HepG2 (cell line): ENCODE data around the gene PRSS53. TPM values are rescaled to one million over a fixed set of nuclear protein-coding genes. Genes with fewer than 3 reads are reported as not detected.

Experiments
- AKAP8 ChIP-seq: sonication (generic); formaldehyde crosslinking; IDR thresholded peaks from 2 replicates; pipeline ENCODE4 v1.5.1; 2020; ENCODE audit warnings: mild to moderate bottlenecking, missing genetic modification reagents
- CBX1 ChIP-seq: IDR thresholded peaks from one replicate; pipeline ENCODE4 v1.6.1; 2016; ENCODE audit warnings: antibody characterized with exemption, low read depth
- CENPBD1 ChIP-seq: sonication (generic); formaldehyde crosslinking; IDR thresholded peaks from 2 replicates; pipeline ENCODE4 v1.8.0; 2022; ENCODE audit warnings: missing genetic modification reagents, low read depth, mild to moderate bottlenecking, borderline replicate concordance
- GATAD1 ChIP-seq: IDR thresholded peaks from 2 replicates; pipeline ENCODE4 v1.6.1; 2016; ENCODE audit warnings: missing genetic modification reagents, missing compliant biosample characterization
- GMEB2 ChIP-seq: IDR thresholded peaks from 2 replicates; pipeline ENCODE4 v1.6.1; 2016; ENCODE audit warnings: missing biosample characterization, missing genetic modification reagents, low read depth
- ISX ChIP-seq: sonication (generic); formaldehyde crosslinking; conservative IDR thresholded peaks from 2 replicates; pipeline ENCODE4 v1.5.0; 2020; ENCODE audit warnings: missing genetic modification reagents
- MTA3 ChIP-seq: sonication (generic); formaldehyde crosslinking; IDR thresholded peaks from 2 replicates; pipeline ENCODE4 v1.4.0; 2020; ENCODE audit warnings: missing genetic modification reagents
- NCOA2 ChIP-seq: sonication (generic); formaldehyde crosslinking; IDR thresholded peaks from 2 replicates; pipeline ENCODE4 v1.8.0; 2022; ENCODE audit warnings: inconsistent platforms
- RAD21 ChIP-seq: fragments of 450-650 bp; formaldehyde crosslinking; IDR thresholded peaks from 2 replicates; pipeline ENCODE4 v1.5.0; 2020; ENCODE audit warnings: mild to moderate bottlenecking
- RAD51 ChIP-seq: fragments of 450-650 bp; IDR thresholded peaks from 2 replicates; pipeline ENCODE4 v1.6.1; 2016; ENCODE audit warnings: borderline replicate concordance
- SNAPC5 ChIP-seq: sonication (generic); formaldehyde crosslinking; IDR thresholded peaks from 2 replicates; pipeline ENCODE4 v1.8.1; 2023; ENCODE audit warnings: mild to moderate bottlenecking, missing genetic modification reagents, borderline replicate concordance
- ZNF30 ChIP-seq: sonication (generic); formaldehyde crosslinking; IDR thresholded peaks from 2 replicates; pipeline ENCODE4 v1.5.0; 2020; ENCODE audit warnings: mild to moderate bottlenecking, missing genetic modification reagents
- ZNF337 ChIP-seq: sonication (generic); formaldehyde crosslinking; IDR thresholded peaks from 2 replicates; pipeline ENCODE4 v1.5.1; 2020; ENCODE audit warnings: missing genetic modification reagents, low read depth, mild to moderate bottlenecking, borderline replicate concordance
- ZNF510 ChIP-seq: sonication (generic); formaldehyde crosslinking; IDR thresholded peaks from 2 replicates; pipeline ENCODE4 v1.4.0; 2020; ENCODE audit warnings: low read depth, mild to moderate bottlenecking, missing genetic modification reagents
- ZNF710 ChIP-seq: sonication (generic); formaldehyde crosslinking; IDR thresholded peaks from 2 replicates; pipeline ENCODE4 v1.5.0; 2020; ENCODE audit warnings: mild to moderate bottlenecking, missing genetic modification reagents, borderline replicate concordance
- ZNF790 ChIP-seq: sonication (generic); formaldehyde crosslinking; IDR thresholded peaks from 2 replicates; pipeline ENCODE4 v1.8.0; 2022; ENCODE audit warnings: missing genetic modification reagents, mild to moderate bottlenecking, borderline replicate concordance
- polyA plus RNA-seq, 8 experiments: library from polyadenylated mRNA; depleted of rRNA in 3 of 8; stranded (reverse) in 7 of 8; unstranded in 1 of 8; fragments of >200 nt; fragmentation: Illumina TruSeq in 4 of 8; extraction: Trizol in 4 of 8; gene quantifications; 2 replicates each; pipeline versions ENCODE4 v1.2.1 to v1.2.3, GENCODE V29; 2011 to 2016; ENCODE audit warnings: low read depth in 4 of 8, missing spikeins in 1 of 8, mixed read lengths in 1 of 8; ENCODE audit not compliant: insufficient read depth in 1 of 8
- total RNA-seq, 5 experiments: library from RNA; depleted of rRNA; stranded (reverse); fragments of >200 nt; fragmentation: Illumina TruSeq; extraction: Trizol; gene quantifications; 2 replicates each; pipeline ENCODE4 v1.2.3, GENCODE V29; 2016; ENCODE audit warnings: low read depth in 1 of 5
- TF ChIP-seq, protein P1 (sequence below): sonication (generic); formaldehyde crosslinking; IDR thresholded peaks from 2 replicates; pipeline ENCODE4 v1.9.0; 2021; ENCODE audit warnings: missing genetic modification reagents, borderline replicate concordance
- TF ChIP-seq, protein P2 (sequence below): IDR thresholded peaks from 2 replicates; pipeline ENCODE4 v1.6.1; 2018; ENCODE audit warnings: missing genetic modification reagents, mild to moderate bottlenecking, missing compliant biosample characterization

The PRSS53 gene
- total and polyA plus RNA-seq, 2 of the 13 experiments (the other 11 are each of a cell fraction or from before 2014, with no cell fraction given), result 2.2 to 7.4 TPM

- TF ChIP-seq ZNF790 (CRISPR knock-in tag) (no peak), ZNF510 (CRISPR knock-in tag) (peak; percentile 89), ZNF710 (CRISPR knock-in tag) (0 out of 2 replicates have a peak, but pooled peaks have one; percentile 16), MTA3 (CRISPR knock-in tag) (no peak), RAD51 (no peak), CBX1 (peak; percentile 25), SNAPC5 (peak; percentile 92; the same call in 1 of the 2 replicates), ISX (CRISPR knock-in tag) (no peak), GMEB2 (CRISPR knock-in tag) (peak; percentile 97), GATAD1 (peak; percentile 97), ZNF30 (CRISPR knock-in tag) (peak; percentile 64; the same call in 1 of the 2 replicates), ZNF337 (peak; percentile 51; the same call in 1 of the 2 replicates), NCOA2 (CRISPR knock-in tag) (peak; percentile 35; the same call in 1 of the 2 replicates), RAD21 (CRISPR knock-in tag) (peak; percentile 71), AKAP8 (CRISPR knock-in tag) (no peak; the same call in 1 of the 2 replicates), CENPBD1 (CRISPR knock-in tag) (no peak; the same call in 1 of the 2 replicates)
- TF ChIP-seq, protein P1, sequence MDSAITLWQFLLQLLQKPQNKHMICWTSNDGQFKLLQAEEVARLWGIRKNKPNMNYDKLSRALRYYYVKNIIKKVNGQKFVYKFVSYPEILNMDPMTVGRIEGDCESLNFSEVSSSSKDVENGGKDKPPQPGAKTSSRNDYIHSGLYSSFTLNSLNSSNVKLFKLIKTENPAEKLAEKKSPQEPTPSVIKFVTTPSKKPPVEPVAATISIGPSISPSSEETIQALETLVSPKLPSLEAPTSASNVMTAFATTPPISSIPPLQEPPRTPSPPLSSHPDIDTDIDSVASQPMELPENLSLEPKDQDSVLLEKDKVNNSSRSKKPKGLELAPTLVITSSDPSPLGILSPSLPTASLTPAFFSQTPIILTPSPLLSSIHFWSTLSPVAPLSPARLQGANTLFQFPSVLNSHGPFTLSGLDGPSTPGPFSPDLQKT (CRISPR knock-in tag), result 0 out of 2 replicates have a peak, but pooled peaks have one; percentile 8
- TF ChIP-seq, protein P2, sequence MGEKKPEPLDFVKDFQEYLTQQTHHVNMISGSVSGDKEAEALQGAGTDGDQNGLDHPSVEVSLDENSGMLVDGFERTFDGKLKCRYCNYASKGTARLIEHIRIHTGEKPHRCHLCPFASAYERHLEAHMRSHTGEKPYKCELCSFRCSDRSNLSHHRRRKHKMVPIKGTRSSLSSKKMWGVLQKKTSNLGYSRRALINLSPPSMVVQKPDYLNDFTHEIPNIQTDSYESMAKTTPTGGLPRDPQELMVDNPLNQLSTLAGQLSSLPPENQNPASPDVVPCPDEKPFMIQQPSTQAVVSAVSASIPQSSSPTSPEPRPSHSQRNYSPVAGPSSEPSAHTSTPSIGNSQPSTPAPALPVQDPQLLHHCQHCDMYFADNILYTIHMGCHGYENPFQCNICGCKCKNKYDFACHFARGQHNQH (CRISPR knock-in tag), result peak; percentile 68
Observed at GRCh38 chr16:31073970-31074813, 14.6 kb downstream of the PRSS53 start, which contains the start of the genes ZNF646 and ZNF668 (continued).
